H1 (cell line): ENCODE measurements around the gene LHFPL6. TPM values are rescaled to one million over a fixed set of nuclear protein-coding genes. Genes with fewer than 3 reads are reported as not detected.

Experiments
- BCL11A ChIP-seq, 2 experiments: IDR thresholded peaks; one replicate each; pipeline ENCODE4 v1.6.1; 2011; ENCODE audit warnings: low read depth in 2 of 2, low read length in 2 of 2, mild to moderate bottlenecking in 2 of 2
- CHD1 ChIP-seq: IDR thresholded peaks from 2 replicates; pipeline ENCODE4 v1.6.1; 2012; ENCODE audit warnings: low read depth, low read length, improper control_type of control experiment
- JUN ChIP-seq: IDR thresholded peaks from 2 replicates; pipeline ENCODE4 v1.6.1; 2011; ENCODE audit warnings: low read depth, mild to moderate bottlenecking, improper control_type of control experiment, low read length
- NANOG ChIP-seq: IDR thresholded peaks from 2 replicates; pipeline ENCODE4 v1.6.1; 2011; ENCODE audit warnings: low read length, low read depth, mild to moderate bottlenecking, inconsistent platforms; ENCODE audit not compliant: insufficient read depth, poor library complexity, severe bottlenecking
- RXRA ChIP-seq: IDR thresholded peaks from 2 replicates; pipeline ENCODE4 v1.6.1; 2011; ENCODE audit warnings: low read depth, mild to moderate bottlenecking, low read length, moderate library complexity; ENCODE audit not compliant: insufficient read depth
- SRF ChIP-seq: IDR thresholded peaks from 2 replicates; pipeline ENCODE4 v1.6.1; 2011; ENCODE audit warnings: mild to moderate bottlenecking, low read depth, low read length, moderate library complexity
- polyA plus RNA-seq, 7 experiments: library from polyadenylated mRNA; depleted of rRNA in 3 of 7; stranded (reverse) in 5 of 7; unstranded in 2 of 7; fragments of >200 nt in 5 of 7; fragments of 200-250 nt in 2 of 7; gene quantifications; 1 replicate in 5 of 7; 2 replicates in 1 of 7; 4 replicates in 1 of 7; pipeline versions ENCODE4 v1.2.1 to v1.2.3, GENCODE V29; 2011 to 2013; ENCODE audit warnings: missing spikeins in 2 of 7, mixed read lengths in 2 of 7
- total RNA-seq: library from RNA; stranded (reverse); fragmentation: NEBNext Ultra II Directional; extraction: Animal tissue kit (Norgen Biotek cat#: 25700); gene quantifications from 2 replicates; pipeline ENCODE4 v1.2.1, GENCODE V29; 2021
- TF ChIP-seq, protein P1 (sequence below): IDR thresholded peaks from 2 replicates; pipeline ENCODE4 v1.6.1; 2011; ENCODE audit warnings: low read depth, mild to moderate bottlenecking, low read length; ENCODE audit not compliant: insufficient read depth

LHFPL6 gene
- total and polyA plus RNA-seq, 2 of the 8 experiments (the other 6 are each of a cell fraction or from before 2014, with no cell fraction given), result 7.6 to 17.0 TPM

DNA sequence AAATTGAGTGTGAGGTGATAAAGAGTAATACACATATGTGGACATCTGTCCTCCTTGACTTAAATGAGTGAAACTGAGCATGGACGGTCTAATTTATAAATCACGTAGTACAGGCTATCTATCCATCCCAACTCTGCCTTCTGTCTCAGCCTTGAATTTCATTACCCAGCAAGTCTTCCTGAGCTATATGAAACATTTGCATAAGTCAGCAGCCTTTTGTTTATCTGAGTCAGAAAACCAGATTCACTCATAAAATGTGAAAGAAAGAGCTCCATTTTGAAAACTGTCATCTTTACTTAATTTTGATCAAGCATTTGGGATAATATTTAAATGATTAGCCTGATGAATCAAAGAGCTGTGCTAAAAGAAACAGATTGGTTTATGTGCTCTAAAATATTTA, 197.9 kb downstream of the LHFPL6 start (continued):
- TF ChIP-seq NANOG (no peak), JUN (no peak), RXRA (no peak), BCL11A (IDR thresholded peaks at IDR 0.05; ENCODE audit: low read depth in 2 of 2, low read length in 2 of 2) (no peak), SRF (no peak), CHD1 (no peak)
- TF ChIP-seq, protein P1, sequence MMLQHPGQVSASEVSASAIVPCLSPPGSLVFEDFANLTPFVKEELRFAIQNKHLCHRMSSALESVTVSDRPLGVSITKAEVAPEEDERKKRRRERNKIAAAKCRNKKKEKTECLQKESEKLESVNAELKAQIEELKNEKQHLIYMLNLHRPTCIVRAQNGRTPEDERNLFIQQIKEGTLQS, result no peak
